DOHH2 (cell line): ENCODE data around the gene SLCO3A1.

Source experiments
- H3F3A ChIP-seq: fragments of 200-600 bp; sonication (generic), shearing (Covaris generic); 2 replicates; pipeline ENCODE4 v1.6.0; 2016; ENCODE audit warnings: antibody characterized with exemption, mild to moderate bottlenecking; ENCODE audit not compliant: control insufficient read depth, insufficient read depth
- H3K27ac ChIP-seq: fragments of 200-600 bp; sonication (generic); 2 replicates; pipeline ENCODE4 v1.5.1; 2014; ENCODE audit warnings: low read depth, mild to moderate bottlenecking, low read length, moderate library complexity
- H3K27me3 ChIP-seq: fragments of 200-600 bp; sonication (generic); 2 replicates; pipeline ENCODE4 v1.6.1; 2014; ENCODE audit warnings: mild to moderate bottlenecking, low read length, mixed read lengths; ENCODE audit not compliant: control insufficient read depth
- H3K36me3 ChIP-seq: fragments of 200-600 bp; sonication (generic); 2 replicates; pipeline ENCODE4 v1.6.1; 2014; ENCODE audit warnings: mild to moderate bottlenecking, low read length, moderate library complexity, mixed read lengths; ENCODE audit not compliant: control insufficient read depth
- H3K4me1 ChIP-seq: fragments of 200-600 bp; sonication (generic); 2 replicates; pipeline ENCODE4 v1.6.1; 2014; ENCODE audit warnings: mild to moderate bottlenecking, low read length, mixed read lengths; ENCODE audit not compliant: control insufficient read depth
- H3K4me2 ChIP-seq: fragments of 200-600 bp; sonication (generic); 2 replicates; pipeline ENCODE4 v1.6.0; 2014; ENCODE audit warnings: mild to moderate bottlenecking, low read length, moderate library complexity
- H3K4me3 ChIP-seq: fragments of 200-600 bp; sonication (generic); 2 replicates; pipeline ENCODE4 v1.5.1; 2014; ENCODE audit warnings: mild to moderate bottlenecking, low read length, mixed read lengths
- H3K79me2 ChIP-seq: fragments of 200-600 bp; sonication (generic); 2 replicates; pipeline ENCODE4 v1.6.1; 2014; ENCODE audit warnings: mild to moderate bottlenecking, low read length, mixed read lengths; ENCODE audit not compliant: control insufficient read depth
- H3K9me2 ChIP-seq: fragments of 200-600 bp; sonication (generic); replicated peaks from 2 replicates; pipeline ENCODE4 v1.6.1; 2014; ENCODE audit warnings: mild to moderate bottlenecking, low read length, mixed read lengths; ENCODE audit not compliant: control insufficient read depth
- H3K9me3 ChIP-seq: fragments of 200-600 bp; sonication (generic); 2 replicates; pipeline ENCODE4 v1.6.1; 2014; ENCODE audit warnings: antibody characterized with exemption, low read length, mixed read lengths; ENCODE audit not compliant: control insufficient read depth, insufficient read depth
- H4K20me1 ChIP-seq: fragments of 200-600 bp; sonication (generic); 2 replicates; pipeline ENCODE4 v1.6.0; 2014; ENCODE audit warnings: low read depth, mild to moderate bottlenecking, antibody characterized with exemption, low read length, moderate library complexity; ENCODE audit not compliant: control insufficient read depth, insufficient read depth
- EZH2phosphoT487 ChIP-seq: fragments of 200-600 bp; sonication (generic); IDR thresholded peaks from 2 replicates; pipeline ENCODE4 v1.6.1; 2017; ENCODE audit warnings: borderline replicate concordance, mild to moderate bottlenecking, antibody characterized with exemption, low read length, moderate library complexity, mixed read lengths
- TF ChIP-seq, protein P1 (sequence below): fragments of 200-600 bp; sonication (generic); IDR thresholded peaks from one replicate; pipeline ENCODE4 v1.5.1; 2014; ENCODE audit warnings: antibody characterized with exemption, mild to moderate bottlenecking, low read depth, low read length; ENCODE audit not compliant: poor library complexity, severe bottlenecking

The SLCO3A1 gene

DNA sequence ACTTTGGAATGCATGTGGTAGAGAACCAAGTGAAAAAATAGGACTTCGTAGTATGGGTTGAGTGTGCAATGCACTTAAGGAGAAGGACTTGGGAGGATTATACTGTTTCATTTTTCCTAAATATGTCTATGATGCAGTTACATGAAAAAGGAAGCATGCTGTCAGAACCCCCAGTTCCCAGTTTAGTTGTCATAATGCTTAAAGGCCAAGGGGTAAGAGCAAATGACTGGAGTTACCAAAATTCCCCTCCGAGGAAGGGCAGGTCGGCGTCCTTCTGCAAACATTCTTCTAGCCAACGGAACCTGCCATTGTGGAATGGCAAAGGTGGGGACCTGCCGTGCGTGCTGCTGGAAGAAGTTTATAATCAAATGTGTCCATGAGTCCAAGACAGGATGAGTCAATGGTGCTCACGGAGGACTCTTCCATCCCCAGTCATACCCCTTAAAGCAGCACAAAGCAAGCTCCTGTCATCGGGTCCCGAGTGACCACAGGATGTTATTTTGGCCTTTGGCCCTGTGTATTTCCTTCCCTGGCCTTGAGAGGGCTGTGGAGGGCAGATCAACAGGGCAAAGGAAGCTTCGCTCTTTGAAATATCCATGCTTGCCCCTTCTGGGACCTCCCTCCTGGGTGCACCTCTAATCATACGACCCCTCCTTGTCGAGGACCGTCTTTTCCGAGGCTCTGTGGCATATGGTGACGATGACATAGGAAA, 93.2 kb downstream of the SLCO3A1 start:
- TF ChIP-seq, protein P1, sequence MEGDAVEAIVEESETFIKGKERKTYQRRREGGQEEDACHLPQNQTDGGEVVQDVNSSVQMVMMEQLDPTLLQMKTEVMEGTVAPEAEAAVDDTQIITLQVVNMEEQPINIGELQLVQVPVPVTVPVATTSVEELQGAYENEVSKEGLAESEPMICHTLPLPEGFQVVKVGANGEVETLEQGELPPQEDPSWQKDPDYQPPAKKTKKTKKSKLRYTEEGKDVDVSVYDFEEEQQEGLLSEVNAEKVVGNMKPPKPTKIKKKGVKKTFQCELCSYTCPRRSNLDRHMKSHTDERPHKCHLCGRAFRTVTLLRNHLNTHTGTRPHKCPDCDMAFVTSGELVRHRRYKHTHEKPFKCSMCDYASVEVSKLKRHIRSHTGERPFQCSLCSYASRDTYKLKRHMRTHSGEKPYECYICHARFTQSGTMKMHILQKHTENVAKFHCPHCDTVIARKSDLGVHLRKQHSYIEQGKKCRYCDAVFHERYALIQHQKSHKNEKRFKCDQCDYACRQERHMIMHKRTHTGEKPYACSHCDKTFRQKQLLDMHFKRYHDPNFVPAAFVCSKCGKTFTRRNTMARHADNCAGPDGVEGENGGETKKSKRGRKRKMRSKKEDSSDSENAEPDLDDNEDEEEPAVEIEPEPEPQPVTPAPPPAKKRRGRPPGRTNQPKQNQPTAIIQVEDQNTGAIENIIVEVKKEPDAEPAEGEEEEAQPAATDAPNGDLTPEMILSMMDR, result no peak
- no peak for TF ChIP-seq EZH2phosphoT487
- H3K4me1 ChIP-seq, result no peaks in the 10 kb centered on the region

DNA sequence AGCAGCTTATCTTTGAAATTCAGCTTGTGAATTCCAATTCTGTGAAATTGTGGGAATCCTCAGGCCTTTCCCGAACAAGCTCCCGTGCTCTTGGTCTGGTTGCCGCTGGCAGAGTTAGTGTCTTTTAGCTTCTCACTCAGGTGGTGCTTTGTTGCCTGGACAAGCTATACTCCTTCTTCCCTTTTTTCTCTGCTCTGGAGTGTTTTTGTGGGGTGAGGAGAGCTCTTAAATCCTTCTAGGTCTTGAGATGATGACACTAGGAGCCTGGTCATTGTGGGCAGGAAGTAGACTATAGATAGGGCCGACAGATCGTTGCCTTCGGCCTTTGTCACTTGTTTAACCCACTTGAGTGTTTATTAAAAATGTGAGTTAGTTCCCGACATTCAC, 93.8 kb downstream of the SLCO3A1 start:
- Histone ChIP-seq H3K9me2 (no peaks in the 10 kb centered on the region), H3K9me3 (no peaks in the 10 kb centered on the region), H3K27ac (no peak overlapping the region), H3K79me2 (peaks cover 5% of the 10 kb centered on the region; the same call in 1 of the 2 replicates), H4K20me1 (peaks cover 9% of the 10 kb centered on the region; the same call in 1 of the 2 replicates), H3K4me2 (no peak overlapping the region), H3K4me3 (no peak overlapping the region), H3K27me3 (no peaks in the 10 kb centered on the region), H3K4me1 (no peaks in the 10 kb centered on the region), H3F3A (no peaks in the 10 kb centered on the region), H3K36me3 (no peaks in the 10 kb centered on the region)
- TF ChIP-seq, protein P1, result no peak
- no peak for TF ChIP-seq EZH2phosphoT487

More for the DNA sequence above, 93.2 kb downstream of the SLCO3A1 start:
- Histone ChIP-seq H3K4me2 (no peak overlapping the region), H4K20me1 (peaks cover 9% of the 10 kb centered on the region; the same call in 1 of the 2 replicates), H3K9me3 (no peaks in the 10 kb centered on the region), H3K27me3 (no peaks in the 10 kb centered on the region), H3K36me3 (no peaks in the 10 kb centered on the region), H3K9me2 (no peaks in the 10 kb centered on the region), H3K27ac (no peak overlapping the region), H3F3A (no peaks in the 10 kb centered on the region), H3K79me2 (peaks cover 7% of the 10 kb centered on the region; the same call in 1 of the 2 replicates), H3K4me3 (no peak overlapping the region)

DNA sequence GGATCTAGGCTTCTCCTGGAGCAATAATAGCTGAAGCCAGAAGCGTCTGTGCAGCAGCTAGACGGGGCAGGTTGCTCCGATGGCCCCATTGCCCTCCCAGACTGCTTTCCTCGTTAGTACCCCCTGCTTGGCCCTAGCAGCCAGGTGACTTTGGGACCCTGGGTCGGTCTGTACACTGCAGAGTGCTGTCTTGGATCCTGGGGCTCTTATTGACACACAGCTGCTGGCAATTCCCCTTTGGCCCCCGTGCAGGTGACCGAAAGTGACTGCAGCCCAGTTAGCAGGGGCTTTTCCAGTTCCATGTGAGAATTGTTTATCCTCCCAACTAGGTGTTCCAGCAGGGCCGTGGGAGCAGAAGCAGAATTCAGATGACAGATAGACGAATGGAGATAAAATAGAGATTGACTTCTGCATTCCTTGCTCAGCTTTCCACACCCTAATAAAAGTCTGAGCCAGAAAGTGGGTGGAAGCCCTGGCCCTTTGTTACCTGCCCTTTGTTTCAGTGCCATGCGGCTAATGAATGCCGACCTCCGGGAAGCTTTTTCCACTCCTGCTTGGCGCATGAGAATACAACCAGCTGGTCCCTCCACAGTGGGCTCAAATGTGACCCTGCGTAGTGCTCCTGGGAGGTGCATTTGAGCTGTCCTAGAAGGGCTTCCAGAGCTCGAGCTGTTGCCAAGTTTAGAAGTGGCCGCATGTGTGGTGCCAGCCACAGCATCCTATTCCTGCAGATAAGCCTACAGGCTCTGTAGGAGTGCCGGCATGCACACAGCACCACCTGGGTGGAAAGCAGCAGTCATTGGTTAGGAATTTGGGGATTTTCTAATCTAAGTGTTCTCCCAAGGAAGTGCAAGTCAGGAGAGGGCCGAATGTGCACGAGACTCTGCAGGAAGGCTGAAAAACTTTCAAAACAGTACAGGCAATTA, 94.4 kb downstream of the SLCO3A1 start:
- Histone ChIP-seq H3K27me3 (no peaks in the 10 kb centered on the region), H3K27ac (no peak overlapping the region), H3K4me3 (no peak overlapping the region), H3K79me2 (peaks cover 2% of the 10 kb centered on the region; the same call in 1 of the 2 replicates), H3K36me3 (no peaks in the 10 kb centered on the region), H3K4me2 (no peak overlapping the region), H3K4me1 (no peaks in the 10 kb centered on the region), H3F3A (no peaks in the 10 kb centered on the region), H3K9me3 (no peaks in the 10 kb centered on the region), H3K9me2 (no peaks in the 10 kb centered on the region), H4K20me1 (peaks cover 7% of the 10 kb centered on the region; the same call in 1 of the 2 replicates)
- TF ChIP-seq, protein P1, result no peak
- TF ChIP-seq EZH2phosphoT487, result no peak
